ENCODE measurements around the gene MYL2.

MYL2 gene

GRCh38 chr12:110930348-110931314 is 10.3 kb upstream of the MYL2 start:
- no peak for DNase-seq (ENCODE audit: low spot score)

- DNase-seq (ENCODE audit: low spot score) = no peak
Measured at GRCh38 chr12:110929818-110930217, 9.4 kb upstream of the MYL2 start.

- no peak for DNase-seq (ENCODE audit: low spot score)
Measured at GRCh38 chr12:110928700-110929099, 8.3 kb upstream of the MYL2 start.

GRCh38 chr12:110927546-110927945 is 7.2 kb upstream of the MYL2 start:
- no peak for DNase-seq (ENCODE audit: low spot score)

- DNase-seq (ENCODE audit: low spot score) = no peak
Measured at GRCh38 chr12:110923692-110924334, 3.4 kb upstream of the MYL2 start.

GRCh38 chr12:110923192-110923591 is 2.8 kb upstream of the MYL2 start:
- no peak for DNase-seq (ENCODE audit: low spot score)

- no peak for DNase-seq (ENCODE audit: low spot score)
Measured at GRCh38 chr12:110922652-110923051, 2.3 kb upstream of the MYL2 start.

GRCh38 chr12:110921262-110921661 is 883 bp upstream of the MYL2 start:
- no peak for DNase-seq (ENCODE audit: low spot score)

- DNase-seq (ENCODE audit: low spot score) = no peak
Measured at GRCh38 chr12:110919720-110920119, 659 bp downstream of the MYL2 start.

- DNase-seq (ENCODE audit: low spot score) = no peak
Measured at GRCh38 chr12:110917961-110918360, 2.4 kb downstream of the MYL2 start.

GRCh38 chr12:110917467-110917866 is 2.9 kb downstream of the MYL2 start:
- DNase-seq (ENCODE audit: low spot score) = no peak

- no peak for DNase-seq (ENCODE audit: low spot score)
Measured at GRCh38 chr12:110916295-110916875, 4.0 kb downstream of the MYL2 start.

- peak; percentile 71 for DNase-seq (ENCODE audit: low spot score)
Measured at GRCh38 chr12:110913119-110914056, 7.0 kb downstream of the MYL2 start.

- no peak for DNase-seq (ENCODE audit: low spot score)
Measured at GRCh38 chr12:110912263-110912662, 8.1 kb downstream of the MYL2 start.

GRCh38 chr12:110908377-110909152 is 11.8 kb downstream of the MYL2 start:
- no peak for DNase-seq (ENCODE audit: low spot score)

GRCh38 chr12:110907583-110907982 is 12.8 kb downstream of the MYL2 start:
- DNase-seq (ENCODE audit: low spot score) = no peak

- no peak for DNase-seq (ENCODE audit: low spot score)
Measured at GRCh38 chr12:110906985-110907384, 13.4 kb downstream of the MYL2 start.

- DNase-seq (ENCODE audit: low spot score) = no peak
Measured at GRCh38 chr12:110906516-110906915, 13.9 kb downstream of the MYL2 start.

GRCh38 chr12:110906083-110906482 is 14.3 kb downstream of the MYL2 start:
- DNase-seq (ENCODE audit: low spot score) = peak; percentile 22

GRCh38 chr12:110903511-110903910 is 16.9 kb downstream of the MYL2 start:
- DNase-seq (ENCODE audit: low spot score) = no peak

- DNase-seq (ENCODE audit: low spot score) = no peak
Measured at GRCh38 chr12:110901401-110901800, 19.0 kb downstream of the MYL2 start.
